GM23248 (cell line): ENCODE results near the gene CELA2A. TPM values are rescaled to one million over a fixed set of nuclear protein-coding genes. Genes with fewer than 3 reads are reported as not detected.
A peak's percentile ranks its signal among the peaks of the same experiment; 100 is the strongest.
"Not testable (repeated sequence)": the region's sequence is repeated elsewhere in the genome, so short reads cannot be mapped to it uniquely, and the experiment has no call there.

Source experiments
- DNase-seq: peaks from one replicate; pipeline ENCODE4 v3.0.0-alpha.2; 2015
- H2AFZ ChIP-seq: fragments of 200-600 bp; sonication (generic); 2 replicates; pipeline ENCODE4 v1.6.1; 2016; ENCODE audit warnings: antibody characterized with exemption
- H3F3A ChIP-seq: fragments of 200-600 bp; sonication (generic); 2 replicates; pipeline ENCODE4 v1.6.1; 2016; ENCODE audit warnings: mild to moderate bottlenecking, antibody characterized with exemption, mixed run types; ENCODE audit not compliant: insufficient read depth
- H3K27ac ChIP-seq: fragments of 200-600 bp; sonication (generic); 2 replicates; pipeline ENCODE4 v1.5.1; 2016; ENCODE audit warnings: mild to moderate bottlenecking
- H3K27me3 ChIP-seq: fragments of 200-600 bp; sonication (generic); replicated peaks from 2 replicates; pipeline ENCODE4 v1.6.1; 2016; ENCODE audit warnings: mild to moderate bottlenecking; ENCODE audit not compliant: insufficient read depth
- H3K36me3 ChIP-seq: fragments of 200-600 bp; sonication (generic); 2 replicates; pipeline ENCODE4 v1.6.1; 2016; ENCODE audit warnings: low read depth, mild to moderate bottlenecking
- H3K4me1 ChIP-seq: fragments of 200-600 bp; sonication (generic); 2 replicates; pipeline ENCODE4 v1.6.1; 2016; ENCODE audit warnings: mild to moderate bottlenecking; ENCODE audit not compliant: insufficient read depth
- H3K4me2 ChIP-seq: fragments of 200-600 bp; sonication (generic); one replicate; pipeline ENCODE4 v1.6.1; 2016; ENCODE audit warnings: mild to moderate bottlenecking; ENCODE audit not compliant: unreplicated experiment
- H3K4me3 ChIP-seq: fragments of 200-600 bp; sonication (generic); 2 replicates; pipeline ENCODE4 v1.5.1; 2016; ENCODE audit warnings: mild to moderate bottlenecking
- H3K79me2 ChIP-seq: fragments of 200-600 bp; sonication (generic); 2 replicates; pipeline ENCODE4 v1.6.1; 2016; ENCODE audit warnings: mild to moderate bottlenecking; ENCODE audit not compliant: insufficient read depth
- H3K9ac ChIP-seq: fragments of 200-600 bp; sonication (generic); 2 replicates; pipeline ENCODE4 v1.6.1; 2016; ENCODE audit warnings: mild to moderate bottlenecking
- H3K9me2 ChIP-seq: fragments of 200-600 bp; sonication (generic); 2 replicates; pipeline ENCODE4 v1.6.1; 2016; ENCODE audit warnings: mixed run types, mild to moderate bottlenecking, moderate library complexity; ENCODE audit not compliant: insufficient read depth
- H3K9me3 ChIP-seq: fragments of 200-600 bp; sonication (generic); one replicate; pipeline ENCODE4 v1.6.1; 2017; ENCODE audit warnings: low read depth
- H4K20me1 ChIP-seq: fragments of 200-600 bp; sonication (generic); 2 replicates; pipeline ENCODE4 v1.6.0; 2016; ENCODE audit not compliant: insufficient read depth
- EZH2 ChIP-seq: fragments of 200-600 bp; sonication (generic); IDR thresholded peaks from 2 replicates; pipeline ENCODE4 v1.6.1; 2018; ENCODE audit warnings: antibody characterized with exemption, mild to moderate bottlenecking; ENCODE audit not compliant: insufficient read depth, poor library complexity, severe bottlenecking
- EZH2phosphoT487 ChIP-seq: fragments of 200-600 bp; sonication (generic); IDR thresholded peaks from 2 replicates; pipeline ENCODE4 v1.6.1; 2018; ENCODE audit warnings: antibody characterized with exemption, moderate library complexity, mild to moderate bottlenecking, low read depth; ENCODE audit not compliant: insufficient read depth
- WGBS, 2 experiments: methylation state at CpG; one replicate each; pipeline ENCODE4 v1.1.6; 2015 to 2017; ENCODE audit warnings: low lambda C conversion rate in 2 of 2, low coverage in 1 of 2; ENCODE audit errors: missing lambda C conversion rate in 2 of 2; 5-methylcytosine and 5-hydroxymethylcytosine counted together
- in situ Hi-C: fragments of 300-500 bp; cut with MboI; formaldehyde crosslinking; loops from 2 replicates; pipeline ENCODE4 v1.15.0; 2020
- polyA plus RNA-seq: library from polyadenylated mRNA; unstranded; fragments of >200 nt; fragmentation: Nextera tagmentation; extraction: Ambion mirVana; gene quantifications from 2 replicates; pipeline ENCODE4 v1.2.1, GENCODE V29; 2016
- total RNA-seq: library from RNA; depleted of rRNA; stranded (reverse); fragments of >200 nt; shearing (Covaris generic); gene quantifications from 2 replicates; pipeline ENCODE4 v1.2.3, GENCODE V29; 2014

The CELA2A gene
- total and polyA plus RNA-seq, 2 experiments from 2014 or later, result not detected

DNA sequence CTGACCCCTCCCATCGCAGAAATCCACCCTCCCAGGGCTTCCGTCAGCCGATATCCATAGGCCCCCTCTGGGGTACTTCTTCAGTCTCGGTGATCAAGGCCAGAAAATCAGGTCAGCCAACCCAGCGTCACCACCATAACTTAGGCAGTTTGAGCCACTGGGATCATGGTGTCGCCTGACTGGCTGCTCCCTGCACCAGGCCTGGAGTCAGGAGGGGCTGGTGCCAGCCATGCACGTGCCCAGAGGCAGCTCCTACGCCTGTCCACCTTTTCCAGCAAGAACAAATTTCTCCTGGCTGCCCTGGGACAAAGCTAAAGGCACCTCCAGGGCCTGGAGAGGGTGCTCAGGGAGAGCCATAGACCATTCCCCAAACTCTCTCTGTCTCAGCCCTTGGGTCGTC is 23.1 kb upstream of the CELA2A start:
- Histone ChIP-seq H3K4me2 (no peak overlapping the region), H3K4me3 (no peak overlapping the region), H2AFZ (no peak overlapping the region), H3F3A (peaks cover 4% of the 10 kb centered on the region; the same call in 1 of the 2 replicates), H3K9me2 (no peaks in the 10 kb centered on the region), H3K27me3 (no peaks in the 10 kb centered on the region), H4K20me1 (no peaks in the 10 kb centered on the region), H3K27ac (no peak overlapping the region), H3K79me2 (no peaks in the 10 kb centered on the region), H3K9me3 (no peaks in the 10 kb centered on the region), H3K9ac (no peak overlapping the region), H3K4me1 (peaks cover 10% of the 10 kb centered on the region), H3K36me3 (no peaks in the 10 kb centered on the region)
- no peak for DNase-seq
- TF ChIP-seq EZH2phosphoT487 (no peak), EZH2 (no peak)
- in situ Hi-C loops, result loop anchor here (5.0 to 25.0 kb wide), 2 partner anchors 106 to 296 kb away; no protein-coding TSS in a partner anchor
- WGBS, 2 experiments, result 77 to 82% methylated on average over 9 of the region's 9 CpGs

DNA sequence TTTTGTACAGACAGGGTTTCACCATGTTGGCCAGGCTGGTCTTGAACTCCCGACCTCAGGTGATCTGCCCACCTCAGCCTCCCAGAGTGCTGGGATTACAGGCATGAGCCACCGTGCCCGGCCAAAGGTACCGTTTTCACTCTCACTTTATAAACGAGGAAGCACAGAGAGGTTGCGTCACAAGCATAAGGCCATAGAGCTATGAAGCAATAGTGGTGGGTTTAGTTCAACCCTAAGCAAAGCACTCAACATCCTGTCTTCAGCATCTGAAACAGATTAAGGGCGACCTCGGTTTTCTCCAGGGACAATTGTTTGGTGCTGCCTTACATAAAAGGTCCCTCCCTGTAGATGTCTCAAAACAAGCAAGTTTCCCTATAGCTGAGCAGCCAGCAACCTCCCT is 21.8 kb upstream of the CELA2A start:
- not testable (repeated sequence) for H3K9me2 ChIP-seq, H3K4me3 ChIP-seq, H3K4me2 ChIP-seq, H3K27ac ChIP-seq, H3K9me3 ChIP-seq, H4K20me1 ChIP-seq, H3K4me1 ChIP-seq, H3F3A ChIP-seq, H3K27me3 ChIP-seq, H3K9ac ChIP-seq, H3K79me2 ChIP-seq, H2AFZ ChIP-seq, H3K36me3 ChIP-seq
- WGBS, 2 experiments, result 43 to 48% methylated on average over 8 of the region's 8 CpGs
- peak; percentile 64 for DNase-seq
- in situ Hi-C loops, result loop anchor here (5.0 to 25.0 kb wide), 2 partner anchors 107 to 297 kb away; no protein-coding TSS in a partner anchor

DNA sequence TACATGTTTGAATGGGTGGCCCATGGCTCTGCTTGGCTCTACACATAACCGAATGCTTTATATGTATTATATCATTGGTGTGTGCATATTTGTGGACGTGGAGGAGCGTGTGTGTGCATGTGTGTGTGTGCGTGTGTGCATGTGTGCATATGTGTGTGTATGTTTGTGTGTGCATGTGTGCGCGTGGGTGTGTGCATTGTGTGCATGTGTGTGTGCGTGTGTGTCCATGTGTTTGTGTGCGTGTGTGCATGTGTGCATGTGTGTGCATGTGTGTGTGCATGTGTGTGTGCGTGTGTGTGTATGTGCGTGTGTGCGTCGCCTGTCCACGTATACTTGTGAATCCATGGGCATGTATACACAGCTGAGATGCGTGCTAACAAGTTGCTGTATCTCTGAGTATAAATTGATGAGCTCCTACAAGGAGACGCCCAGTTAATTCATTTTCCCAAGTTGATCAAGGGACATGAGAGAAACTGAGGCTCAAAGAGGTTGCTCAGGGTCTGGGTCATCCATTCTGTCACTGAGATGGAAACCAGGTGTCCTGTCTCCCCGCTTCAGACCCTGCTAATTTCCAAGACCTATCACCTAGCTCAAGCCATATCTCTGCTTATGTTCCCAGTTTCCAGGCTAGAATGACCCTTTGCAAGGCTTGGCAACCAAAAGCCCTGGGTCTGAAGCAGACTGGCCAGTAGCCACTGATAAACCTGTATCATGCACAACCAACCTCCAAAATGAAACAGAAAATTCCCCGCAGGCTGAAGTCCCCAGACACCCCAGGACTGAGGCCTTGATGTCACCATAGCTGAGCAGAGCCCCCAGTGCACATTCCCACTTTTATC is 21.1 kb upstream of the CELA2A start:
- no peak for DNase-seq
- in situ Hi-C loops, result loop anchor here (25.0 kb wide), 1 partner anchor 298 kb away; no protein-coding TSS in a partner anchor
- no peaks in the 10 kb centered on the region for H3K36me3 ChIP-seq
- H3K27ac ChIP-seq, result no peak overlapping the region
- no peak for TF ChIP-seq EZH2
- H2AFZ ChIP-seq, result no peak overlapping the region
- no peak overlapping the region for H3K4me2 ChIP-seq
- H3K4me3 ChIP-seq, result no peak overlapping the region
- H3F3A ChIP-seq, result peaks cover 4% of the 10 kb centered on the region; the same call in 1 of the 2 replicates
- H3K9ac ChIP-seq, result no peak overlapping the region
- peaks cover 10% of the 10 kb centered on the region for H3K4me1 ChIP-seq
- no peaks in the 10 kb centered on the region for H3K79me2 ChIP-seq
- no peaks in the 10 kb centered on the region for H3K9me3 ChIP-seq
- no peaks in the 10 kb centered on the region for H3K9me2 ChIP-seq
- no peaks in the 10 kb centered on the region for H4K20me1 ChIP-seq
- 92% methylated on average over 17 of the region's 17 CpGs for WGBS, 2 experiments
- no peaks in the 10 kb centered on the region for H3K27me3 ChIP-seq

- H3K4me1 ChIP-seq, result peaks cover 10% of the 10 kb centered on the region
- H3K9me2 ChIP-seq, result no peaks in the 10 kb centered on the region
- no peaks in the 10 kb centered on the region for H3K36me3 ChIP-seq
- H3K9me3 ChIP-seq, result no peaks in the 10 kb centered on the region
- H3K27ac ChIP-seq, result no peak overlapping the region
- H3K9ac ChIP-seq, result no peak overlapping the region
- WGBS, 2 experiments, result 90 to 91% methylated on average over 6 of the region's 6 CpGs
- in situ Hi-C loops, result loop anchor here (25.0 kb wide), 1 partner anchor 300 kb away; no protein-coding TSS in a partner anchor
- H4K20me1 ChIP-seq, result no peaks in the 10 kb centered on the region
- TF ChIP-seq EZH2phosphoT487 (no peak), EZH2 (no peak)
- H3K4me3 ChIP-seq, result no peak overlapping the region
- no peak overlapping the region for H3K4me2 ChIP-seq
- peaks cover 4% of the 10 kb centered on the region; the same call in 1 of the 2 replicates for H3F3A ChIP-seq
- no peak overlapping the region for H2AFZ ChIP-seq
- no peak for DNase-seq
- no peaks in the 10 kb centered on the region for H3K27me3 ChIP-seq
- H3K79me2 ChIP-seq, result no peaks in the 10 kb centered on the region
Measured at GRCh38 chr1:15436881-15437442, 19.6 kb upstream of the CELA2A start.
